OCI-LY3 (cell line): ENCODE data around the gene RSAD1.

Experiments
- H2AFZ ChIP-seq: fragments of 200-600, 300-600 bp; shearing (Covaris generic); 2 replicates; pipeline ENCODE4 v1.6.0; 2014; ENCODE audit warnings: antibody characterized with exemption, low read depth, low read length
- H3K27ac ChIP-seq: fragments of 200-600, 300-600 bp; sonication (generic); 2 replicates; pipeline ENCODE4 v1.5.1; 2014; ENCODE audit warnings: mild to moderate bottlenecking, low read length, moderate library complexity, mixed read lengths
- H3K27me3 ChIP-seq: fragments of 200-600, 300-600 bp; sonication (generic); 2 replicates; pipeline ENCODE4 v1.6.1; 2014; ENCODE audit warnings: low read depth, low read length, mixed read lengths
- H3K36me3 ChIP-seq: fragments of 200-600, 300-600 bp; sonication (generic); replicated peaks from 2 replicates; pipeline ENCODE3; 2014; ENCODE audit warnings: low read depth, low read length, mixed read lengths
- H3K4me1 ChIP-seq: fragments of 300-600, 200-600 bp; sonication (generic); 2 replicates; pipeline ENCODE4 v1.6.1; 2014; ENCODE audit warnings: low read length, mixed read lengths
- H3K4me2 ChIP-seq: fragments of 200-600, 300-600 bp; sonication (generic); 2 replicates; pipeline ENCODE4 v1.6.1; 2014; ENCODE audit warnings: low read length, mixed read lengths
- H3K4me3 ChIP-seq: fragments of 300-600, 200-600 bp; sonication (generic); 2 replicates; pipeline ENCODE4 v1.5.1; 2014; ENCODE audit warnings: antibody characterized with exemption, mild to moderate bottlenecking, low read length, moderate library complexity
- H3K79me2 ChIP-seq: fragments of 300-600, 200-600 bp; shearing (Covaris generic); 2 replicates; pipeline ENCODE4 v1.6.1; 2014; ENCODE audit warnings: mild to moderate bottlenecking, low read length, mixed read lengths
- H3K9ac ChIP-seq: fragments of 300-600, 200-600 bp; shearing (Covaris generic); 2 replicates; pipeline ENCODE4 v1.6.0; 2014; ENCODE audit warnings: mild to moderate bottlenecking, low read length, moderate library complexity
- H3K9me3 ChIP-seq: fragments of 200-600, 300-600 bp; shearing (Covaris generic); 2 replicates; pipeline ENCODE4 v1.6.1; 2014; ENCODE audit warnings: low read length, mixed read lengths; ENCODE audit not compliant: insufficient read depth
- H4K20me1 ChIP-seq: fragments of 200-600, 300-600 bp; sonication (generic); 2 replicates; pipeline ENCODE4 v1.6.1; 2016; ENCODE audit warnings: low read length, mixed read lengths; ENCODE audit not compliant: insufficient read depth
- EZH2phosphoT487 ChIP-seq: fragments of 200-600 bp; shearing (Covaris generic); IDR thresholded peaks from 2 replicates; pipeline ENCODE4 v1.6.1; 2018; ENCODE audit warnings: antibody characterized with exemption, mixed run types, low read depth
- TF ChIP-seq, protein P1 (sequence below): fragments of 200-600, 300-600 bp; sonication (generic); IDR thresholded peaks from 2 replicates; pipeline ENCODE4 v1.5.1; 2014; ENCODE audit warnings: antibody characterized with exemption, low read length, low read depth

RSAD1 gene

DNA sequence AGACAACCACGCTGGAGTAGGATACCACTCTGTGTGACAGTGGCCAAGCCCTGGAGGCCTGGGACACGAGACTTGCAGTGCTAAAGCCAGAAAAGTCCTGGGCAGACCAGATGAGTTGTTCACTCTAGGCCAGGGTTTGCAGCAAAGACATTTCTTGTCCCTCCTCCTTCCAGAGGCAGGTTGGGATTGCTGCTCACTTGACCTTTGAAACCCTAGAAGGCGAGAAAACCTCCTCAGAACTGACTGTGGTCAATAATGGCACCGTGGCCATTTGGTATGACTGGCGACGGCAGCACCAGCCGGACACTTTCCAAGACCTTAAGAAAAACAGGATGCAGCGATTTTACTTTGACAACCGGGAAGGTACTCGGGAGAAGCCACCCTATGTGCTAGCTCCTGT, 44.1 kb downstream of the RSAD1 start:
- no peaks in the 10 kb centered on the region for H3K79me2 ChIP-seq
- no peak overlapping the region for H3K4me2 ChIP-seq
- H3K9ac ChIP-seq, result no peak overlapping the region
- no peaks in the 10 kb centered on the region for H3K27me3 ChIP-seq
- TF ChIP-seq, protein P1, sequence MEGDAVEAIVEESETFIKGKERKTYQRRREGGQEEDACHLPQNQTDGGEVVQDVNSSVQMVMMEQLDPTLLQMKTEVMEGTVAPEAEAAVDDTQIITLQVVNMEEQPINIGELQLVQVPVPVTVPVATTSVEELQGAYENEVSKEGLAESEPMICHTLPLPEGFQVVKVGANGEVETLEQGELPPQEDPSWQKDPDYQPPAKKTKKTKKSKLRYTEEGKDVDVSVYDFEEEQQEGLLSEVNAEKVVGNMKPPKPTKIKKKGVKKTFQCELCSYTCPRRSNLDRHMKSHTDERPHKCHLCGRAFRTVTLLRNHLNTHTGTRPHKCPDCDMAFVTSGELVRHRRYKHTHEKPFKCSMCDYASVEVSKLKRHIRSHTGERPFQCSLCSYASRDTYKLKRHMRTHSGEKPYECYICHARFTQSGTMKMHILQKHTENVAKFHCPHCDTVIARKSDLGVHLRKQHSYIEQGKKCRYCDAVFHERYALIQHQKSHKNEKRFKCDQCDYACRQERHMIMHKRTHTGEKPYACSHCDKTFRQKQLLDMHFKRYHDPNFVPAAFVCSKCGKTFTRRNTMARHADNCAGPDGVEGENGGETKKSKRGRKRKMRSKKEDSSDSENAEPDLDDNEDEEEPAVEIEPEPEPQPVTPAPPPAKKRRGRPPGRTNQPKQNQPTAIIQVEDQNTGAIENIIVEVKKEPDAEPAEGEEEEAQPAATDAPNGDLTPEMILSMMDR, result no peak
- no peak overlapping the region for H2AFZ ChIP-seq
- H3K4me1 ChIP-seq, result no peaks in the 10 kb centered on the region
- H3K27ac ChIP-seq, result no peak overlapping the region
- H4K20me1 ChIP-seq, result no peaks in the 10 kb centered on the region
- no peaks in the 10 kb centered on the region for H3K9me3 ChIP-seq
- no peak overlapping the region for H3K4me3 ChIP-seq
- no peaks in the 10 kb centered on the region for H3K36me3 ChIP-seq

DNA sequence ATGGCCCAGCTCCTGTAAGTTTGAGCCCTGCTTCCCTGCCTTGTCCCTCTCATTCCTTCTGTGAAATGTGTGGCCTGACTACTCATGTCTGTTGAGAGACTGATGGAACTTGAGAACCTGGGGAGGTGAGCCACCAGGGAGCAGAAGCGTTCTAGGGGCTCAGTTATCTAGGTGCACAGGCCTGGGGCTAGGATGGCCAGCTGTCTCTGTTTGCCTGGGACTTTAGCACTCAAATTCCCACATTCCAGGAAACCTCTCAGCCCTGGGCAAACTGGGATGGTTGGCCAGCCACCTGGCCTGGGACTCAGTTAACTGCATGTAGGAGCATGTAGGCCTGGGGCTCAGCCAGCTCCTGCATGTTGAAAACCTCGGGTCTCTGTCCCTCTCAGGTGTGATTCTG, 44.5 kb downstream of the RSAD1 start:
- TF ChIP-seq, protein P1, result no peak
- no peak for TF ChIP-seq EZH2phosphoT487
- H3K79me2 ChIP-seq, result no peaks in the 10 kb centered on the region
- no peaks in the 10 kb centered on the region for H3K4me1 ChIP-seq
- H3K4me2 ChIP-seq, result no peak overlapping the region
- no peak overlapping the region for H3K27ac ChIP-seq
- no peaks in the 10 kb centered on the region for H3K36me3 ChIP-seq
- H3K4me3 ChIP-seq, result no peak overlapping the region
- H3K27me3 ChIP-seq, result no peaks in the 10 kb centered on the region
- H4K20me1 ChIP-seq, result no peaks in the 10 kb centered on the region
- no peak overlapping the region for H3K9ac ChIP-seq
- H2AFZ ChIP-seq, result no peak overlapping the region
- no peaks in the 10 kb centered on the region for H3K9me3 ChIP-seq

DNA sequence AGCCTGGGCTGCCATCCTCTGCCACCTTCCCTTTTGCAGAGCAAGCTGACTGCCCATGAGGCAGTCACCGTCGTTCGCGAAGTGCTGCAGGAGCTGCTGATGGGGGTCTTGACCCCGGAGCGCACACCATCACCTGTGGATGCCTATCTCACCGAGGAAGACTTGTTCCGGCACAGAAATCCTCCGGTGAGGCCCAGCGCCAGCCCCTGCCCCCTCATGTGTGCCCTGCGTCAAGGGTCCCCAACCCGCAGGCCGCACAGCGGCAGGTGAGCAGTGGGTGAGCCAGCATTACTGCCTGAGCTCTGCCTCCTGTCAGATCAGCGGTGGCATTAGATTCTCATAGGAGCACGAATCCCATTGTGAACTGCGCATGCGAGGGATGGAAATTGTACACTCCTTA, 46.2 kb downstream of the RSAD1 start:
- Histone ChIP-seq H3K79me2 (no peaks in the 10 kb centered on the region), H3K4me2 (no peak overlapping the region), H2AFZ (no peak overlapping the region), H4K20me1 (no peaks in the 10 kb centered on the region), H3K9me3 (no peaks in the 10 kb centered on the region), H3K4me1 (no peaks in the 10 kb centered on the region), H3K27me3 (no peaks in the 10 kb centered on the region), H3K36me3 (no peaks in the 10 kb centered on the region), H3K4me3 (no peak overlapping the region), H3K9ac (no peak overlapping the region), H3K27ac (no peak overlapping the region)
- TF ChIP-seq EZH2phosphoT487, result no peak
- TF ChIP-seq, protein P1, result no peak

DNA sequence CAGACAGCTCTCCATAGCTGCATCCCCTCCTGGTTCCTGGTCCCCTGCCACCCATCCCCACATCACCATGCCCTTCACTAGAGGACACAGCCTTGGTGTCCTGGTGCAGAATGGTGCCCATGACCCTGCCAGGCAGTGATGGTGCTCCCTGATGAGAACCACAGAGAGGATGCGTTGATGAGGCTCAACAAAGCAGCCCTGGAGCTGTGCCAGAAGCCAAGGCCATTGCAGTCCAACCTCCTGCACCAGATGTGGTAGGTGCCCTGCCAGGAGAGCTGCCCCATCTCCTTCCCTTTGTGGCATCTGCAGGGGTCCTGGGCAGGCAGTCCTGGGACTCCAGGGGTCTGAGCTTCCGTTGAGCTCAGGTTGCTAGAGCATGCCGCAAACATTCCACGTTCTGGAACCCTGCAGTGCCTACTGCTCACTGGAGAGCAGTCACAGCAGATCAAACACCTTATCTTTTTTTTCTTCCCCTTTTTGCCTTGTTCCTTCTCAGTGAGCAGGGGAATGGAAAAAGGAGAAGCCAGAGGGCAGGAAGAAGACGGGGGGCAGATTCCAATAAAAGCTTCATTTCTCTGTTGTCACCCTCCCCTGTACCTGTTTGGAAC, 48.6 kb downstream of the RSAD1 start:
- Histone ChIP-seq H3K9ac (no peak overlapping the region), H4K20me1 (no peaks in the 10 kb centered on the region), H3K27me3 (peaks cover 17% of the 10 kb centered on the region), H2AFZ (no peak overlapping the region), H3K27ac (no peak overlapping the region), H3K36me3 (no peaks in the 10 kb centered on the region), H3K4me2 (no peak overlapping the region), H3K4me3 (no peak overlapping the region), H3K79me2 (no peaks in the 10 kb centered on the region), H3K4me1 (no peaks in the 10 kb centered on the region), H3K9me3 (no peaks in the 10 kb centered on the region)
- TF ChIP-seq, protein P1, result no peak
- no peak for TF ChIP-seq EZH2phosphoT487
